HUDEP-2 (cell line): ENCODE results near the gene MLLT6.

Experiments used
- DNase-seq, 76 experiments: peaks; one replicate each; lab custom pipeline; 2025; ENCODE audit not compliant: unreplicated experiment in 76 of 76; lab: John Stamatoyannopoulos, UW

Gene MLLT6

GRCh38 chr17:38706505-38707216 lies 1.6 kb downstream of the MLLT6 start:
- no peak for DNase-seq

GRCh38 chr17:38707678-38708351 lies 2.7 kb downstream of the MLLT6 start:
- DNase-seq: no peak

GRCh38 chr17:38709104-38709820 lies 4.2 kb downstream of the MLLT6 start:
- DNase-seq: no peak

- no peak for DNase-seq
Measured at GRCh38 chr17:38709864-38710603, 5.0 kb downstream of the MLLT6 start.

- no peak for DNase-seq
Measured at GRCh38 chr17:38710604-38710962, 5.5 kb downstream of the MLLT6 start.

- no peak for DNase-seq
Measured at GRCh38 chr17:38710985-38711384, 5.9 kb downstream of the MLLT6 start.

- no peak for DNase-seq
Measured at GRCh38 chr17:38711792-38712571, 6.9 kb downstream of the MLLT6 start.

GRCh38 chr17:38712593-38712992 lies 7.5 kb downstream of the MLLT6 start:
- DNase-seq: no peak

GRCh38 chr17:38713456-38714075 lies 8.5 kb downstream of the MLLT6 start:
- peak in 2 of 76 experiments; percentile 15 to 29 for DNase-seq

GRCh38 chr17:38715216-38715943 lies 10.3 kb downstream of the MLLT6 start:
- DNase-seq: no peak

GRCh38 chr17:38716368-38717005 lies 11.4 kb downstream of the MLLT6 start:
- DNase-seq: no peak

- DNase-seq: no peak
Measured at GRCh38 chr17:38717139-38717745, 12.2 kb downstream of the MLLT6 start.

- no peak for DNase-seq
Measured at GRCh38 chr17:38719289-38719942, 14.3 kb downstream of the MLLT6 start.

GRCh38 chr17:38719943-38720641 lies 15.0 kb downstream of the MLLT6 start:
- DNase-seq: no peak

- DNase-seq: no peak
Measured at GRCh38 chr17:38720941-38721340, 15.9 kb downstream of the MLLT6 start.

GRCh38 chr17:38721802-38722201 lies 16.7 kb downstream of the MLLT6 start:
- no peak for DNase-seq

GRCh38 chr17:38724337-38724988 lies 19.4 kb downstream of the MLLT6 start:
- peak in 58 of 76 experiments; percentile 12 to 77 (median 52) for DNase-seq
